ENCODE results near the gene IFI35.
"Not testable (repeated sequence)": the region's sequence is repeated elsewhere in the genome, so short reads cannot be mapped to it uniquely, and the experiment has no call there.

IFI35 gene

DNA sequence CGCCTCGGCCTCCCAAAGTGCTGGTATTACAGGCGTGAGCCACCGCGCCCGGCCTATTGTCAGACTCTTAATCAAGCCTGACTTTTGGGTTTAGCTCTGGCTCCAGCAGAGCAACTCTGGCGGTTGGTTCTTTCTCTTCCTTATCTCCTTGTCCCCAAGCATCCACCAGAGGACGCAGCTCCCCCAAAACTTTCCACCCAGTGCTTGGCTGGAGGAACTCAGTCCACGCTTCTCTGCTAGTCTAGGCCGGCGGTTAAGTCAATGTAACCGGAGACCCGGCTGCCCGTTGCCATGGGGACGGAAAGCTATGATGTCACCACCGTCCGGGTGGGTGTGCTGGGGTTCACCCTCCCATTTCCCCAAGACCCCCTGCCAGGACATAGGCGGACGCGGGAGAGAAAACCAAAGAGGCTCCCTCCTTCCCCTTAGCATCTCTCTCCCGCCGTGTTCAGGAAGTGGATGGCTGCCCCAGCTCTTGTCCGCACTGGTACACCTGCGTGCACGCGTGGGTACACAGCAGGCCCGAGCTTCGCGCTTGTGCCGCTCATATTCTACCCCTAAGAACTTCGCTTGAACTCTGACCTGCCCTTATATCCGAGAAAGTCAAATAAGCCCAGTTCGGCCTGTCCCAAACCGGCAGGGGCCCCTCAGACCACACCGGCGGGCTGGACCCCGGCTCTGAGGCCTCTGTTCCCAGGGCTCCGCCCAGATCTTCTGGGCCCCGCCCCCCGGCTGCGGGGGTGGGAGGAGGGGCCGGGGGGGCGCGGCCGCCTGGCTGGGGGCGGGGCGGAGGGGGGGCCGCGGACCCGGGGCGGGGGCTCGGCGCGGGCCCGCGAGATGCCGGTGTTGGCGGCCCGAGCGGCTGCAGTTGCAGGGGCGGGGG, 18.1 kb downstream of the IFI35 start, which contains the start of gene RND2:
TSS of gene RND2 (plus strand) at position 825 of the 883 bp plus-strand sequence. CDS start 117 bp downstream, outside the sequence.
- DNase-seq (ENCODE audit: low read depth) = peak; percentile 94

GRCh38 chr17:43025290-43025657, 18.7 kb downstream of the IFI35 start:
- no peak for DNase-seq (ENCODE audit: low read depth)

GRCh38 chr17:43025766-43026537, 19.4 kb downstream of the IFI35 start:
- no peak for DNase-seq (ENCODE audit: low read depth)

DNA sequence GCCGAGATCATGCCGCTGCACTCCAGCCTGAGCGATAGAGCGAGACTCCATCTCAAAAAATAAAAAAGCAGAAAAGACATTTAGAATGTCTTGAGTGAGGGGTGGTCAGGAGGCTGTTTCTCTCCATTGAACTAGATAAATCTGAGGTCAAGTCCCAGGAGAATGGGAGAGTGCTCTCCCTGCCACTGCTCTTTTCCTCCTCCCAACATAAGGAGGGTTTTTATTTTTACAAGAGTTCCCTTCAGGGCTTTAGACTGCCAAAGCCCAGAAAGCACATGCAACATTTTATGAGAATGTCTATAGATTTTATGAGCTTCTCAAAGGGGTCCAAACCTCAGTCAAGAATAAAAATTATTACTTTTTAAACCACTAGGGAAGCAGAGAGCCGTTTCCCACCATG, 20.0 kb downstream of the IFI35 start:
- DNase-seq (ENCODE audit: low read depth) = no peak

DNA sequence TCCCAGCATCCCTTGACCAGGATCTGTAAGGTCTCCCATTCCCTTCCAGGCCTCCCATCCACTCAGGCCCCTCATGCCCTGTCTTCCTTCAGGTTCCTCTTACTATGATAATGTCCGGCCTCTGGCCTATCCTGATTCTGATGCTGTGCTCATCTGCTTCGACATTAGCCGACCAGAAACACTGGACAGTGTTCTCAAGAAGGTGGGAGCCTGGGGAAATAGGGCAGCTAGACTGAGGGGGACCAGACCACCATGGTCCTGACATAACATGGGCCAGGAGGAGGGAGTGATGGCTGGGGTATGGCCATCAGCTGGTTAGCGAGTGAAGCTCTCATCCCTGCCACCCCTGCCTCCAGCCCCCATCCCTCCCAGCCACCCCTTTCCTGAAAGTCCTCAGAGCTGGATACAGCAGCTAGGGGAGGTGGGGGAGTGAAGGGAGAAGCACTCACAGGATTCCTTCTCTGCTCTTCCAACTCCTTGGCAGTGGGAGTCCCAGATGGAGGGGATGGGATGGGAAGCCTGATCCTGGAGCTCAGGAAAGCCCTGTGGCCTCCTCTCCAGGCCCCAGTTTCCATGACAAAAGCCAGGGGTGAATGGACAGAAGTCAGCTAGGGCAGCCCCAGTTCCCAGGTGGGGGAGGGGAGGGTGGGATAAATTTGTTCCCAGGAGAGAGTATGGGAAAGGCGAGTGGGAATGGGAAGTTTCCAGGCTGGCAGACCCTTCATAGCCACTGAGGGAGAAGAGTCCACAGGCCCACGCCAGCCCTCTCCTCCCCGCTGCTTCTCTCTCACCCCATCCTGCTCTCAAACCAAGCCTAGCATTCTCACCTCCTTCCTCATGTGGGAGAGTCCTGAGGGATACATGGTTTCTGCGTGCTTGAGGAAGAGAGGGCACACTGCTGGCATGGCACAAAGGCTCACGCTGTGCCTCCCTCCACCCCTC, 20.8 kb downstream of the IFI35 start:
- DNase-seq (ENCODE audit: low read depth) = no peak

DNA sequence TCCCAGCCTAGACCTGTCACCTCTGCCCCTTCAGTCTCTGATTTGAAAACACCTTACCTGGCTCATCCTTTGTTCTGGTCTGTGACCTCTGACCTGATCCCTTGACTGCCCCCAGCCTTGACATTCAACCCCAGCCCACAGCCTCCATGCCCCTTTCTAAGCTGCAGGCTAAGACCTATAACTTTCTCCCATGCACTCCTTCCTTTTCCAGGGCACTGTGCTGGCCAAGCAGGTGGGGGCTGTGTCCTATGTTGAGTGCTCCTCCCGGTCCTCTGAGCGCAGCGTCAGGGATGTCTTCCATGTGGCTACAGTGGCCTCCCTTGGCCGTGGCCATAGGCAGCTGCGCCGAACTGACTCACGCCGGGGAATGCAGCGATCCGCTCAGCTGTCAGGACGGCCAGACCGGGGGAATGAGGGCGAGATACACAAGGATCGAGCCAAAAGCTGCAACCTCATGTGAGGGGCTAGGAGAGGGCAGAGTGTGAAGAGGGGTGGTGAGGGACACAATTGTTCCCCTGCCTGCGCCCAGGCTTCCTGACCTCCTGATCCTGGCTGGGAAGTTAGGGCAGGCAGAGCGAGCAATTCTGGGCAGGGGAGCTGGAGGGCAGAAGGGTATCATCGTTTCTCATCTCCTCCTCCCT, 21.8 kb downstream of the IFI35 start:
- no peak for DNase-seq (ENCODE audit: low read depth)

- no peak for DNase-seq (ENCODE audit: low read depth)
Observed at GRCh38 chr17:43030137-43030767, 23.7 kb downstream of the IFI35 start.

DNA sequence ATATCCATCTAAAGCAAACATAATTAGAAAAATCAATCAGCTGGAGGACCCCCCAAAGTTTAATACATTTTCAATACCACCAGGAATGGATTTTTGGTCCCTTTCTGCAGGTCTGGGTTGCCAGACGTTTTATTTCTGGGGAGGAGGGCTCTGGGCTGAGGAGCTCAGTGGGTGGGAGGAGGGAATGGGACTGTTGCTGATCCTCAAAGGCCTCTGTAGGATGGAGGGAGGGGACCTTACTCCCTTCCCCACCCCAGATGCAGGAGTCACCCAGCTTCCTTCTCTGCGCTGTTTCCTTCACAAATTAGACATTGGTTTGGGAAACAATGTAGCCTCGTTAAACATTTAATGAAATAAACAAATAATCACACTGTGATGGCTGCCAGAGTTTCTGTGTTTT, 25.1 kb downstream of the IFI35 start:
- DNase-seq (ENCODE audit: low read depth) = no peak

GRCh38 chr17:43033948-43034881, 27.6 kb downstream of the IFI35 start:
- DNase-seq (ENCODE audit: low read depth) = no peak

DNA sequence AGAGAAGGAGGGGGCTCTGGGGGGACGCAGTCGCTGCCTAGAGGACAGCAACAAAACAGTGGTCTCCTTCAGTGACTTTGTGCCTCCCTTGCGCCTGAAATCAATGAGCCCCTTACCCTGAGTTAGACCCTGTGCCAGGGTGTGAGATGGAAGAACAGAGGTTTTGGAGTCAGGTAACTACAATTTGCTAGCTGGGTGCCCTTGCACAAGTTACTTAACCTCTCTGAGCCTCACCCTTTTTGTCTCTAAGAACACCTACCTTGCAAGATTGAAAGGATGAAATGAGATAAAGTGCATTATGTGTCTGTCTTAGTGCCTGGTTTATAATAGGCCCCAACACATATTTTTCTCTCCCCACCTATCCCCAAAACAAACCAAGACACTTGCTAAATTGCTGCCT, 28.3 kb downstream of the IFI35 start:
- DNase-seq (ENCODE audit: low read depth) = no peak

GRCh38 chr17:43039646-43040045, 33.1 kb downstream of the IFI35 start:
- DNase-seq (ENCODE audit: low read depth) = no peak

DNA sequence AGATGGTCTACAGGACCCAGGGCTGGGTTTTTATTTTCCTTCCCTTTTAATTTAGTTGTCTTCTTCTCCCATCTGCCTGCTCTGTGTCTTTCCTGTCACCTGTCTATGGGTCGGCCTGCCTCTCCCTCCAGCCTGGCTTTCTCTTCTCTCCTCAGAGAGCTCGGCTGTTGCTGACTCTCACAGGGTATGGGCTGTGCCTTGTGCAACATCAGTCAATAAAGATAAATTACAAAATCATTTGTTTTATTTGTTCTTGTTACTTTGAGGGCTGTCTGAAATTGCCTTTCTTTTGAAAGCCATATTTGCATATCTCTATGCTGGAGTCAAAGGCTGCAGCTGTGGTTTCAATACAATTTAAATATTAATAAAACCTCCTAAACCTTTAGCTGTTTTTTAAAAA, 34.1 kb downstream of the IFI35 start:
- DNase-seq (ENCODE audit: low read depth) = no peak

DNA sequence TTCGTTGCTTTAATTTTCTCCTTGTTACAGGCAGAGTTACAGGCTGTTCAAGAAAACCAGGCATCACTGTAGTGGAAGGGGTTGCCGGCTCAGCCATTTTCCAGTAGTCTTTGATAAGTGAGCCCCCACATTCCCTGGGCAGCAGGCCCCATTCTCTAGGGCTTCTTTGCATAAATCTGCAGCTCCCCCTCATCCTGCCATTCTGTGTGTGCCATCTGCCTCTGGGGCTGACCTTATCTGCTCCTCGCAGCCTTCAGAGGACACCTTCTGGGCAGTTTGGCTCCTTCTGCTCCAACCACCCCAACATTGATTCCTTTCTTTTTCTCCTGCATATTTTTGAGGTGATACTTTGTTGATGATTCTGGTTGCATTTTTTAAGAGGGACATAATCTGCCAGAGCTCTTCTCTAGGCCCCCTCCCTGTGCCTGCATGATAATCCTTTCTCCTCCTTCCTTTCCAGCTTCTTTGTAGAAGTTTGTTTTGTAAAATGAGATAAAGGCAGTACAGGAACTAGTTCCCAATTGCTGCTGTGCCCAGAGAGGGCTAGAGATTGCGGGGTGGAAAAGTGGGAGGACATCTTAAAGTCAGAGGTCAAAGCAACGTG, 35.5 kb downstream of the IFI35 start:
- DNase-seq (ENCODE audit: low read depth) = no peak

DNA sequence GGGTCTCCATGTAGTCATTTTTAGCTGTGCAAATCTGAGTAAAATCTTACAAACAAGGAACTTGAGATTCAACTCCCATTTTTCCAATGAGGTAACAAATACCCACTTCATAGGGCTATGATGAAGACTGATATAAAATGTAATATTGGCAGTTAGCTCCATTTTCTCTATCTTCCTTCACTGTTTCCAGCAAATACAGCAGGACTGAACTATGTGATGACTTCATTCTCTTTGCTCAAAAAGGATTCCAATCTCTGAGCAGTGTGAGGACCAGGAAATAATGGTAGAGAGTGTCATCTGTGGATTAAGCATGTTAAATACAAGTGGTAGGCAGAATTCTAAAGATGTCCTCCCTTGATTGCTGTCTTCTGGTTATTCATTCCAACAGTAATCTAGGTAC, 36.7 kb downstream of the IFI35 start:
- no peak for DNase-seq (ENCODE audit: low read depth)

- no peak for DNase-seq (ENCODE audit: low read depth)
Observed at GRCh38 chr17:43044024-43044423, 37.4 kb downstream of the IFI35 start.

DNA sequence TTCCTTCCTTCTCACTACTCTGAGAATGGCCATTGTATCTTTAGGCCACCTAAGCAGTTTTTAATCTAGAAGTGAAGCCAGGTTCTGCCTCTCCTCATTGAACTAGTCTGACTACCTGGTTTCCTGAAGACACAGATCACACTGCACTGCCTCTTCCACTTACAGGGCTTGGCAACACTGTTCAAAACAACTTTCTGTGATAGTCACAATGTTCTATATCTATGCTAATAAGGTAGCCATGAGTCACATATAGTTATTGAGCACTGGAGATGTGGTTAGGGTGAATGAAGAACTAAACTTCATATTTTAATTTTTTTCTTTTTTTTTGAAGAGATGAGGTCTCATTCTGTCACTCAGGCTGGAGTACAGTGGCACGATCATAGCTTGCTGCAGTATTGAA, 45.4 kb downstream of the IFI35 start:
- no peak for DNase-seq (ENCODE audit: low read depth)

GRCh38 chr17:43053008-43053407, 46.4 kb downstream of the IFI35 start:
- not testable (repeated sequence) for DNase-seq (ENCODE audit: low read depth)

GRCh38 chr17:43056051-43056450, 49.5 kb downstream of the IFI35 start:
- no peak for DNase-seq (ENCODE audit: low read depth)

DNA sequence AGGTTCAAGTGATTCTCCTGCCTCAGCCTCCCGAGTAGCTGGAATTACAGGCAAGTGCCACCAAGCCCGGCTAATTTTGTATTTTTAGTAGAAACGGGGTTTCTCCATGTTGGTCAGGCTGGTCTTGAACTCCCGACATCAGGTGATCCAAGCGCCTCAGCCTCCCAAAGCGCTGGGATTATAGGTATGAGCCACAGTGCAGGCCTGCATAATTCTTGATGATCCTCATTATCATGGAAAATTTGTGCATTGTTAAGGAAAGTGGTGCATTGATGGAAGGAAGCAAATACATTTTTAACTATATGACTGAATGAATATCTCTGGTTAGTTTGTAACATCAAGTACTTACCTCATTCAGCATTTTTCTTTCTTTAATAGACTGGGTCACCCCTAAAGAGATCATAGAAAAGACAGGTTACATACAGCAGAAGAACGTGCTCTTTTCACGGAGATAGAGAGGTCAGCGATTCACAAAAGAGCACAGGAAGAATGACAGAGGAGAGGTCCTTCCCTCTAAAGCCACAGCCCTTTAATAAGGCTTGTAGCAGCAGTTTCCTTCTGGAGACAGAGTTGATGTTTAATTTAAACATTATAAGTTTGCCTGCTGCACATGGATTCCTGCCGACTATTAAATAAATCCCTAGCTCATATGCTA, 56.5 kb downstream of the IFI35 start:
- no peak for DNase-seq (ENCODE audit: low read depth)

All from fibroblast of the conjunctiva (primary cell).